HepG2 (cell line): Measurements from ENCODE around the gene DDX39B. TPM values are rescaled to one million over a fixed set of nuclear protein-coding genes. Genes with fewer than 3 reads are reported as not detected.
A peak's percentile ranks its signal among the peaks of the same experiment; 100 is the strongest.

Experiments used
- FOSL1 ChIP-seq: sonication (generic); formaldehyde crosslinking; IDR thresholded peaks from 2 replicates; pipeline ENCODE4 v1.9.0; 2021; ENCODE audit warnings: missing genetic modification reagents, borderline replicate concordance
- HOXA5 ChIP-seq: sonication (generic); formaldehyde crosslinking; IDR thresholded peaks from 2 replicates; pipeline ENCODE4 v1.4.0; 2020; ENCODE audit warnings: missing genetic modification reagents
- MEIS2 ChIP-seq: sonication (generic); formaldehyde crosslinking; IDR thresholded peaks from 2 replicates; pipeline ENCODE4 v1.9.0; 2021; ENCODE audit warnings: mild to moderate bottlenecking, missing genetic modification reagents
- MIER3 ChIP-seq: IDR thresholded peaks from 2 replicates; pipeline ENCODE4 v1.6.1; 2016; ENCODE audit warnings: missing compliant biosample characterization, borderline replicate concordance
- MYC ChIP-seq: sonication (generic); formaldehyde crosslinking; IDR thresholded peaks from 2 replicates; pipeline ENCODE4 v1.9.0; 2021; ENCODE audit warnings: missing genetic modification reagents, borderline replicate concordance
- NBN ChIP-seq: fragments of 450-650 bp; conservative IDR thresholded peaks from 2 replicates; pipeline ENCODE4 v1.6.1; 2017
- PAWR ChIP-seq: sonication (generic); formaldehyde crosslinking; IDR thresholded peaks from 2 replicates; pipeline ENCODE4 v1.4.0; 2020; ENCODE audit warnings: missing genetic modification reagents, mild to moderate bottlenecking, borderline replicate concordance
- RCOR2 ChIP-seq: IDR thresholded peaks from 2 replicates; pipeline ENCODE4 v1.6.1; 2016; ENCODE audit warnings: missing biosample characterization, missing genetic modification reagents
- TCF12 ChIP-seq, 2 experiments: fragments of 450-650 bp in 1 of 2; sonication (generic) in 1 of 2; formaldehyde crosslinking in 1 of 2; IDR thresholded peaks; 2 replicates each; pipeline versions ENCODE4 v1.6.1 to v1.8.0; 2017 to 2022; ENCODE audit warnings: antibody characterized with exemption in 1 of 2, mild to moderate bottlenecking in 1 of 2, missing genetic modification reagents in 1 of 2, moderate library complexity in 1 of 2
- ZFP36L2 ChIP-seq: sonication (generic); formaldehyde crosslinking; IDR thresholded peaks from 2 replicates; pipeline ENCODE4 v1.4.0; 2020; ENCODE audit warnings: missing genetic modification reagents
- ZFP82 ChIP-seq: sonication (generic); formaldehyde crosslinking; IDR thresholded peaks from 2 replicates; pipeline ENCODE4 v1.5.1; 2020; ENCODE audit warnings: mild to moderate bottlenecking, missing genetic modification reagents, borderline replicate concordance
- polyA plus RNA-seq, 8 experiments: library from polyadenylated mRNA; depleted of rRNA in 3 of 8; stranded (reverse) in 7 of 8; unstranded in 1 of 8; fragments of >200 nt; fragmentation: Illumina TruSeq in 4 of 8; extraction: Trizol in 4 of 8; gene quantifications; 2 replicates each; pipeline versions ENCODE4 v1.2.1 to v1.2.3, GENCODE V29; 2011 to 2016; ENCODE audit warnings: low read depth in 4 of 8, missing spikeins in 1 of 8, mixed read lengths in 1 of 8; ENCODE audit not compliant: insufficient read depth in 1 of 8
- total RNA-seq, 5 experiments: library from RNA; depleted of rRNA; stranded (reverse); fragments of >200 nt; fragmentation: Illumina TruSeq; extraction: Trizol; gene quantifications; 2 replicates each; pipeline ENCODE4 v1.2.3, GENCODE V29; 2016; ENCODE audit warnings: low read depth in 1 of 5
- TF ChIP-seq, protein P1 (sequence below): sonication (generic); formaldehyde crosslinking; IDR thresholded peaks from 2 replicates; pipeline ENCODE4 v1.5.0; 2020; ENCODE audit warnings: mild to moderate bottlenecking, missing genetic modification reagents
- TF ChIP-seq, protein P2 (sequence below): sonication (generic); formaldehyde crosslinking; IDR thresholded peaks from 2 replicates; pipeline ENCODE4 v1.4.0; 2020; ENCODE audit warnings: mild to moderate bottlenecking, missing genetic modification reagents
- TF ChIP-seq, protein P3 (sequence below), 2 experiments: fragments of 450-650 bp in 1 of 2; sonication (generic) in 1 of 2; formaldehyde crosslinking in 1 of 2; IDR thresholded peaks; 2 replicates each; pipeline versions ENCODE4 v1.6.1 to v1.8.0; 2016 to 2022; ENCODE audit warnings: antibody characterized with exemption in 1 of 2, mild to moderate bottlenecking in 1 of 2, missing genetic modification reagents in 1 of 2
- TF ChIP-seq, protein P4 (sequence below): sonication (generic); formaldehyde crosslinking; IDR thresholded peaks from 2 replicates; pipeline ENCODE4 v1.8.1; 2022; ENCODE audit warnings: low read depth, mild to moderate bottlenecking, missing genetic modification reagents

DDX39B gene
- total and polyA plus RNA-seq, 2 of the 13 experiments (the other 11 are each of a cell fraction or from before 2014, with no cell fraction given) = 570 to 678 TPM

DNA sequence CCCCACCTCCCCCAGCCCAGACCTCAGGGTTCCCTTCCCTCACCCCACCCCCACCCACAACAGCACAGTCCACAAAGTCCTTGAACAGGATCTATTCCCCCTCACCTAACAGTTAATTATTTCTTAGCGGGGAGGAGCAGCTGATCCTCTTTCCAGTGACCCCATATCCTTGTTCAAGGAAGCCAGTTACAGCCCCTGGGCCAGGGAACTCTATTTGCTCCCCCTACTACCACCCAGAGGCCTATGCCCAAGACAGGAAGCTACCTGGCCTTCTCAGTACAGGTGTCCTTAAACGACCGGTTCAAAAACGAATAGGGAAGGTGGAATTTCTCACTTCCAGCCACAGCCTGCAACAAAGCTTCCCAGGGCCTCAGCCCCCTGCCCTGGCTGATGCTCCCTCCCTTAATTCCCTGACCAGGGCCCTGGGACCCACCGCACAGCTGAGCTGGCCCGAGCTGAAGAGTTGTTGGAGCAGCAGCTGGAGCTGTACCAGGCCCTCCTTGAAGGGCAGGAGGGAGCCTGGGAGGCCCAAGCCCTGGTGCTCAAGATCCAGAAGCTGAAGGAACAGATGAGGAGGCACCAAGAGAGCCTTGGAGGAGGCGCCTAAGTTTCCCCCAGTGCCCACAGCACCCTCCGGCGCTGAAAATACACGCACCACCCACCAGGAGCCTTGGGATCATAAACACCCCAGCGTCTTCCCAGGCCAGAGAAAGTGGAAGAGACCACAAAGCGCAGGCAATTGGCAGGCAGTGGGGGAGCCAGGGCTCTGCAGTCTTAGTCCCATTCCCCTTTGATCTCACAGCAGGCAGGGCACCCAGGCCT, 12.3 kb downstream of the DDX39B start (continued):
- TF ChIP-seq, protein P1, sequence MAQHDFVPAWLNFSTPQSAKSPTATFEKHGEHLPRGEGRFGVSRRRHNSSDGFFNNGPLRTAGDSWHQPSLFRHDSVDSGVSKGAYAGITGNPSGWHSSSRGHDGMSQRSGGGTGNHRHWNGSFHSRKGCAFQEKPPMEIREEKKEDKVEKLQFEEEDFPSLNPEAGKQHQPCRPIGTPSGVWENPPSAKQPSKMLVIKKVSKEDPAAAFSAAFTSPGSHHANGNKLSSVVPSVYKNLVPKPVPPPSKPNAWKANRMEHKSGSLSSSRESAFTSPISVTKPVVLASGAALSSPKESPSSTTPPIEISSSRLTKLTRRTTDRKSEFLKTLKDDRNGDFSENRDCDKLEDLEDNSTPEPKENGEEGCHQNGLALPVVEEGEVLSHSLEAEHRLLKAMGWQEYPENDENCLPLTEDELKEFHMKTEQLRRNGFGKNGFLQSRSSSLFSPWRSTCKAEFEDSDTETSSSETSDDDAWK (CRISPR knock-in tag) = no peak
- no peak for TF ChIP-seq NBN
- no peak for TF ChIP-seq TCF12 (IDR thresholded peaks at IDR 0.05)
- TF ChIP-seq TCF12 (CRISPR knock-in tag; IDR thresholded peaks at IDR 0.05) = no peak
- no peak for TF ChIP-seq ZFP36L2 (CRISPR knock-in tag)
- no peak for TF ChIP-seq PAWR (CRISPR knock-in tag)
- no peak for TF ChIP-seq MEIS2 (CRISPR knock-in tag)
- TF ChIP-seq, protein P2, sequence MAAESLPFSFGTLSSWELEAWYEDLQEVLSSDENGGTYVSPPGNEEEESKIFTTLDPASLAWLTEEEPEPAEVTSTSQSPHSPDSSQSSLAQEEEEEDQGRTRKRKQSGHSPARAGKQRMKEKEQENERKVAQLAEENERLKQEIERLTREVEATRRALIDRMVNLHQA (CRISPR knock-in tag) = no peak
- 0 out of 2 replicates have a peak, but pooled peaks have one; percentile 13 for TF ChIP-seq HOXA5 (CRISPR knock-in tag)
- TF ChIP-seq, protein P3, sequence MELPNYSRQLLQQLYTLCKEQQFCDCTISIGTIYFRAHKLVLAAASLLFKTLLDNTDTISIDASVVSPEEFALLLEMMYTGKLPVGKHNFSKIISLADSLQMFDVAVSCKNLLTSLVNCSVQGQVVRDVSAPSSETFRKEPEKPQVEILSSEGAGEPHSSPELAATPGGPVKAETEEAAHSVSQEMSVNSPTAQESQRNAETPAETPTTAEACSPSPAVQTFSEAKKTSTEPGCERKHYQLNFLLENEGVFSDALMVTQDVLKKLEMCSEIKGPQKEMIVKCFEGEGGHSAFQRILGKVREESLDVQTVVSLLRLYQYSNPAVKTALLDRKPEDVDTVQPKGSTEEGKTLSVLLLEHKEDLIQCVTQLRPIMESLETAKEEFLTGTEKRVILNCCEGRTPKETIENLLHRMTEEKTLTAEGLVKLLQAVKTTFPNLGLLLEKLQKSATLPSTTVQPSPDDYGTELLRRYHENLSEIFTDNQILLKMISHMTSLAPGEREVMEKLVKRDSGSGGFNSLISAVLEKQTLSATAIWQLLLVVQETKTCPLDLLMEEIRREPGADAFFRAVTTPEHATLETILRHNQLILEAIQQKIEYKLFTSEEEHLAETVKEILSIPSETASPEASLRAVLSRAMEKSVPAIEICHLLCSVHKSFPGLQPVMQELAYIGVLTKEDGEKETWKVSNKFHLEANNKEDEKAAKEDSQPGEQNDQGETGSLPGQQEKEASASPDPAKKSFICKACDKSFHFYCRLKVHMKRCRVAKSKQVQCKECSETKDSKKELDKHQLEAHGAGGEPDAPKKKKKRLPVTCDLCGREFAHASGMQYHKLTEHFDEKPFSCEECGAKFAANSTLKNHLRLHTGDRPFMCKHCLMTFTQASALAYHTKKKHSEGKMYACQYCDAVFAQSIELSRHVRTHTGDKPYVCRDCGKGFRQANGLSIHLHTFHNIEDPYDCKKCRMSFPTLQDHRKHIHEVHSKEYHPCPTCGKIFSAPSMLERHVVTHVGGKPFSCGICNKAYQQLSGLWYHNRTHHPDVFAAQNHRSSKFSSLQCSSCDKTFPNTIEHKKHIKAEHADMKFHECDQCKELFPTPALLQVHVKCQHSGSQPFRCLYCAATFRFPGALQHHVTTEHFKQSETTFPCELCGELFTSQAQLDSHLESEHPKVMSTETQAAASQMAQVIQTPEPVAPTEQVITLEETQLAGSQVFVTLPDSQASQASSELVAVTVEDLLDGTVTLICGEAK (IDR thresholded peaks at IDR 0.05) = no peak
- TF ChIP-seq, protein P3 (CRISPR knock-in tag; IDR thresholded peaks at IDR 0.05) = no peak
- TF ChIP-seq RCOR2 (CRISPR knock-in tag) = no peak
- 0 out of 2 replicates have a peak, but pooled peaks have one; percentile 13 for TF ChIP-seq FOSL1 (CRISPR knock-in tag)
- no peak for TF ChIP-seq MIER3 (CRISPR knock-in tag)
- no peak for TF ChIP-seq ZFP82 (CRISPR knock-in tag)
- TF ChIP-seq, protein P4, sequence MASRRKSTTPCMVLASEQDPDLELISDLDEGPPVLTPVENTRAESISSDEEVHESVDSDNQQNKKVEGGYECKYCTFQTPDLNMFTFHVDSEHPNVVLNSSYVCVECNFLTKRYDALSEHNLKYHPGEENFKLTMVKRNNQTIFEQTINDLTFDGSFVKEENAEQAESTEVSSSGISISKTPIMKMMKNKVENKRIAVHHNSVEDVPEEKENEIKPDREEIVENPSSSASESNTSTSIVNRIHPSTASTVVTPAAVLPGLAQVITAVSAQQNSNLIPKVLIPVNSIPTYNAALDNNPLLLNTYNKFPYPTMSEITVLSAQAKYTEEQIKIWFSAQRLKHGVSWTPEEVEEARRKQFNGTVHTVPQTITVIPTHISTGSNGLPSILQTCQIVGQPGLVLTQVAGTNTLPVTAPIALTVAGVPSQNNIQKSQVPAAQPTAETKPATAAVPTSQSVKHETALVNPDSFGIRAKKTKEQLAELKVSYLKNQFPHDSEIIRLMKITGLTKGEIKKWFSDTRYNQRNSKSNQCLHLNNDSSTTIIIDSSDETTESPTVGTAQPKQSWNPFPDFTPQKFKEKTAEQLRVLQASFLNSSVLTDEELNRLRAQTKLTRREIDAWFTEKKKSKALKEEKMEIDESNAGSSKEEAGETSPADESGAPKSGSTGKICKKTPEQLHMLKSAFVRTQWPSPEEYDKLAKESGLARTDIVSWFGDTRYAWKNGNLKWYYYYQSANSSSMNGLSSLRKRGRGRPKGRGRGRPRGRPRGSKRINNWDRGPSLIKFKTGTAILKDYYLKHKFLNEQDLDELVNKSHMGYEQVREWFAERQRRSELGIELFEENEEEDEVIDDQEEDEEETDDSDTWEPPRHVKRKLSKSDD (CRISPR knock-in tag) = no peak
- TF ChIP-seq MYC = no peak
